IPS-20b (cell line): ENCODE measurements around the gene NEK10.
"Not testable (repeated sequence)": the region's sequence is repeated elsewhere in the genome, so short reads cannot be mapped to it uniquely, and the experiment has no call there.

Experiments
- H3K27ac ChIP-seq: one replicate; pipeline ENCODE4 v1.5.1; 2013; ENCODE audit warnings: low read length
- H3K27me3 ChIP-seq: 2 replicates; pipeline ENCODE4 v1.6.1; 2013; ENCODE audit warnings: mild to moderate bottlenecking, low read length, inconsistent platforms; ENCODE audit not compliant: insufficient read depth
- H3K36me3 ChIP-seq: 2 replicates; pipeline ENCODE4 v1.6.1; 2013; ENCODE audit warnings: low read depth, mild to moderate bottlenecking, inconsistent platforms, low read length, moderate library complexity; ENCODE audit not compliant: insufficient read depth
- H3K4me1 ChIP-seq: 2 replicates; pipeline ENCODE4 v1.6.1; 2013; ENCODE audit warnings: mild to moderate bottlenecking, control low read depth, inconsistent platforms, low read length, moderate library complexity; ENCODE audit not compliant: insufficient read depth
- H3K4me3 ChIP-seq: 2 replicates; pipeline ENCODE4 v1.5.1; 2013; ENCODE audit warnings: mild to moderate bottlenecking, low read length, inconsistent platforms
- H3K9ac ChIP-seq: 2 replicates; pipeline ENCODE4 v1.6.1; 2013; ENCODE audit warnings: low read depth, mild to moderate bottlenecking, inconsistent platforms, low read length, moderate library complexity
- H3K9me3 ChIP-seq: 2 replicates; pipeline ENCODE4 v1.6.1; 2013; ENCODE audit warnings: mild to moderate bottlenecking, low read depth, low read length, inconsistent platforms; ENCODE audit not compliant: insufficient read depth

NEK10 gene

GRCh38 chr3:27293939-27294338, 75.2 kb downstream of the NEK10 start:
- no peaks in the 10 kb centered on the region for H3K27me3 ChIP-seq
- H3K4me1 ChIP-seq: no peaks in the 10 kb centered on the region; the same call in 1 of the 2 replicates
- H3K9me3 ChIP-seq: peaks cover 2% of the 10 kb centered on the region; the same call in 1 of the 2 replicates
- H3K27ac ChIP-seq: no peak overlapping the region
- H3K4me3 ChIP-seq: no peak overlapping the region
- H3K36me3 ChIP-seq: no peaks in the 10 kb centered on the region
- no peak overlapping the region for H3K9ac ChIP-seq

- H3K9me3 ChIP-seq: no peaks in the 10 kb centered on the region
- no peak overlapping the region for H3K27ac ChIP-seq
- no peaks in the 10 kb centered on the region for H3K27me3 ChIP-seq
- no peak overlapping the region for H3K9ac ChIP-seq
- H3K36me3 ChIP-seq: no peaks in the 10 kb centered on the region
- no peaks in the 10 kb centered on the region; the same call in 1 of the 2 replicates for H3K4me1 ChIP-seq
- H3K4me3 ChIP-seq: no peak overlapping the region
Measured at GRCh38 chr3:27290760-27291159, 78.4 kb downstream of the NEK10 start.

DNA sequence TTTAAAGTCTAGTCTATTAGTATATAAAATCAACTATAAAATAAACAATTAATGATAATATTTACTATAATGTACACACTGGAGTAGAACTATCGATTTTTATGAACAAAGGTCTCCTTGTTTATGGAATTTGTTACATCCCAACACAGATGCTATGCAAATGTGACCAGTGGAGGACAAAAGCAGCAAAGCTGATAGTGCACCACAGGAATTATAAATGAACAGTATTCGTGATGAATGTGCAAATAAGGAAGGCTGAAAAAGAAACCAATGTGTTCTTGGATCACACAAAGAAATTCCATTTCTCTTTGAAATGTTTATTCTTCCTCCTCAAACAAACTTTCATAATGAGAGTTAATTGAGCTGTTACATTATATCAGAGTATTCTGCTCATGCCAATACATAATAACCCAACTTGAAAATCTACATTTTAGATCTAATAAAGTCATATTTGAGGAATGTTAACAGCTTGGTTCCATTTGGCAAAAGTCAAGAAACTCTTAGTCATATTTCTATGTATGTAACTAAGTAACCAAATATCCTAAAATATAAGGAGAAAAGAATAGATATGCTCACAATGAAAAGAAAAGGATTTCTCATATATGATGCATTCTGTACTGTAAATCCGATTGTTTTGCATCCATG, 79.3 kb downstream of the NEK10 start:
- no peak overlapping the region for H3K4me3 ChIP-seq
- H3K27me3 ChIP-seq: no peaks in the 10 kb centered on the region
- H3K9me3 ChIP-seq: no peaks in the 10 kb centered on the region
- no peaks in the 10 kb centered on the region for H3K36me3 ChIP-seq
- H3K9ac ChIP-seq: no peak overlapping the region
- H3K27ac ChIP-seq: no peak overlapping the region
- H3K4me1 ChIP-seq: no peaks in the 10 kb centered on the region; the same call in 1 of the 2 replicates

DNA sequence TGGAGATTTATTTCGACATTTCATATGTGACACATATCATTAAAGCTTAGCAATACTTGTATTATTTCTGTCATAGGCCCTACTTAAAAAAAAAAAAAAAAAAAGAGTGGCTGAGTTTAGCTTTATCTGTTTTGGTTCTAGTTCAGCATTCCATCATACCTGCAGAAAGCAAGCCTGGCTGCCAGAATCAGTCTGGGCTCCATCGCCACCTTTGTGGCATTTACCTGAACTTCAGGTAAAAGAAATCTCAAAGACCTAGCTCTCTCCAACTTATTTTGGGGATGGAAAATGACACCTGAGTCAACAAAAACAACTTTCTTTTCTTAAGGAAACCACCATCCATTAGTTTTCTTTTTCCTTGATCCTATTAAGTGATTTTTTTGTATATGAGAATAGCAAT, 82.1 kb downstream of the NEK10 start:
- Histone ChIP-seq H3K9me3 (no peaks in the 10 kb centered on the region), H3K4me1 (no peaks in the 10 kb centered on the region), H3K9ac (no peak overlapping the region), H3K36me3 (no peaks in the 10 kb centered on the region), H3K4me3 (no peak overlapping the region), H3K27me3 (no peaks in the 10 kb centered on the region), H3K27ac (no peak overlapping the region)

DNA sequence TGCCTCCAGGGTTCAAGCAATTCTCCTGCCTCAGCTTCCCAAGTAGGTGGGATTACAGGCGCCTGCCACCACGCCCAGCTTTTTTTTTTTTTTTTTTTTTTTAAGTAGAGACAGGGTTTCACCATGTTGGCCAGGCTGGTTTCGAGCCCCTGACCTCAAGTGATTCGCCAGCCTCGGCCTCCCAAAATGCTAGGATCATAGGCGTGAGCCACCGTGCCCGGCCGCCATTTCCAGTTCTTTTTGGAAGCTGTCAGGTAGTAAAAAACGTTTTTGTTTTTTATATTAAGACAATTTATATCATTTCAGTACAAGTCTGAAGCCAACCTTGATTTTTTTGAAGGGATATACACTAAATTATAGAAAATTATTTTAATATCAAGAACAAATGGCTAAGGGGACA, 82.7 kb downstream of the NEK10 start:
- H3K36me3 ChIP-seq, H3K27me3 ChIP-seq, H3K9me3 ChIP-seq, H3K9ac ChIP-seq, H3K27ac ChIP-seq, H3K4me1 ChIP-seq, H3K4me3 ChIP-seq: not testable (repeated sequence)

GRCh38 chr3:27285668-27286067, 83.5 kb downstream of the NEK10 start:
- no peak overlapping the region for H3K27ac ChIP-seq
- 0 out of 2 replicates have a peak, but pooled peaks cover 4% of the 10 kb centered on the region for H3K9me3 ChIP-seq
- H3K9ac ChIP-seq: no peak overlapping the region
- no peaks in the 10 kb centered on the region for H3K4me1 ChIP-seq
- H3K36me3 ChIP-seq: no peaks in the 10 kb centered on the region
- no peak overlapping the region for H3K4me3 ChIP-seq
- no peaks in the 10 kb centered on the region for H3K27me3 ChIP-seq

DNA sequence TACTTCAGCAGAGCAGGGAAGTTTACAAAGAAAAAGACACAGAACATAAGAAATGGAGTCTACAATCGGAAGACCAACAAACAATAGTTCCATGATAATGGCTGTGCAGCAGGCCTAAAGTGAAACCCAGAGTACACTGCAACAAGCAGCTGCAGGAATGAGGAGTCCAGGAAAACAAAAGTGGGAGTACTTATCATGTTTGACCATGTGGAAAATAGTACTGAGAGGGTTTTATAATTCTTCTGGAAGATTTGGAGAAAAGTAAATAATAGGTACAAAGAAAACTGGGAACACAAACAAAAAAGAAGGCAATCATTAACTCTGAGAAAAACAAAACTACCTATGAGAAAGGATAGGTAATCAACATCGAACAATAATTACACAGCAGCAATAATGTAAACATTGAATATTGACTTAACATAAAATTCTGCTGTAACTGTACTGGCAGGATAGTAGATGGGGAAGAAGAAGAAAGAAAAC, 87.5 kb downstream of the NEK10 start:
- H3K9me3 ChIP-seq: 0 out of 2 replicates have a peak, but pooled peaks cover 4% of the 10 kb centered on the region
- no peaks in the 10 kb centered on the region for H3K4me1 ChIP-seq
- no peaks in the 10 kb centered on the region for H3K36me3 ChIP-seq
- H3K27me3 ChIP-seq: no peaks in the 10 kb centered on the region
- no peak overlapping the region for H3K27ac ChIP-seq
- no peak overlapping the region for H3K9ac ChIP-seq
- no peak overlapping the region for H3K4me3 ChIP-seq

DNA sequence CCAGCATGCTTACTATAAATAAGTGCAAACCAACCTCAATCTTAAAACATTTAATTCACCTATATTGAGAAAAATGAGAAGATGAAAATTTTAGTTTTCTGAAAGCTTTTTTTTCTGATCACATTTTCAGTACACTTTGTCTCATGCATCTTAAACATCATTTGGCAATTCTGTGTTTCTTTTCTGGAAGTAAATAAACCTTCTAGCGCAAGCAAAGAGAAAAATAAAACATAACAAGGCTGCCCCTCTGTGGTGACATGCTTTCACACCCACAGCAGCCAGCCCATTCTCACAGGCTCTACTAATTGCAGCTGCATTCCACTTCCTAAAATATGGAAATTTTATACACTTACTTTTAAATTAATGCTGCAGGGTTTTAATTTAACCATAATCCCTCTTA, 90.1 kb downstream of the NEK10 start:
- Histone ChIP-seq H3K9me3 (0 out of 2 replicates have a peak, but pooled peaks cover 4% of the 10 kb centered on the region), H3K27me3 (no peaks in the 10 kb centered on the region), H3K4me3 (no peak overlapping the region), H3K9ac (no peak overlapping the region), H3K36me3 (no peaks in the 10 kb centered on the region), H3K4me1 (no peaks in the 10 kb centered on the region), H3K27ac (no peak overlapping the region)

DNA sequence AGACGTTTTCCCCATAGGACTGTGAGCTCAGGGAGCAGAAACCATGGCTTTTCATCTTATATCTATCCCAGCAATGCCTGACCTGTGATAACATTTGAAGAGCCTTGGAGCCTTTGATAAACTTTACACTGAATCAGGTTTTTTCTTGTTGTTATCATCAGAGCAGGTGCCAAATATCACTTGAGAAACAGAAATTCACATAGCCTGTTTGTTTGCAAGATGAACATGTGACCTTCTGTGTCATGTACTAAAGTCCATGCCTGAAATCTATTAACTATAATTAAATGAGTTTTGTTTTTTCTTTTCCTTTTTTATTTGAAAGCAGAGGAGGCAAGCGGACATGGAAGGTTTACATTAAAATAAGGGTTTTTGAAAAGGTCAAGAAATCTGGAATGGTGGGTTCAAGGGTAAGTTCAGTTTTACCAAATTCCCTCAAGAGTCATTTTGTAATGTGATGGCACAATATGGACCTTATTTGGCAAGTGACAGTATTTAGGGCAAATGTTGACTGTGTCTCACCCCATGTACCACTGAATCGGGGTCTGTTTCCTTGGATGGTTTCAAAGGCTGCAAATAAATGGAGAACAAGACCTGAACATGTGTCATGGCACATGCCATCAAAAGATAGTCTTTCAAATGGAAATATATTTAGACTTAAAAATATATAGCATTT, 90.7 kb downstream of the NEK10 start:
- no peaks in the 10 kb centered on the region for H3K36me3 ChIP-seq
- 0 out of 2 replicates have a peak, but pooled peaks cover 4% of the 10 kb centered on the region for H3K9me3 ChIP-seq
- H3K4me1 ChIP-seq: no peaks in the 10 kb centered on the region
- no peaks in the 10 kb centered on the region for H3K27me3 ChIP-seq
- no peak overlapping the region for H3K9ac ChIP-seq
- H3K4me3 ChIP-seq: no peak overlapping the region
- H3K27ac ChIP-seq: no peak overlapping the region

DNA sequence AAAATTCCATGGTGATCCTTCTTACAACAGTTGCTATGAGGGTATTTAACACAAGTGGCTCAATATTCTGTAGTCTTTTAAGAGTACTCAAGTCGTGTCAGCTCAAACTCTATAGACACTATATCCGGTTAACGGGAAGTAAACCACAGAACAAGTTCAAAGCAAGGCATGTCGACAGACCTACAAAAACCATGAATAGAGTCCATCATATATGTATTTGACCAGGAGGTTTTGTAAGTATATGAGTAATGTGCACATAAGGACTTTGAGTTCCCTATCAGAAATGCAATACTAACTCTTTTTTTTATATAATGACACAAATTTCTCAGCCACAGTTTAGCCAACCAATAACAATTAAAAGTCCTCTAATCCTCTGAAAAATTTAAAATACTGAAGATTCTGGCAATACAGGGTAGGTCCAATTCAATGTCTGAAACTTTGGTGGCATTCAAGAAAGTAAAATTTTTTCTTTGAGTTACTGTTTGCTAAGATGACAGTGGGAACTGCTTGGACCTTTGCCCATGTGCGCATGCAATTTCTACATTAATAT, 93.7 kb downstream of the NEK10 start:
- no peaks in the 10 kb centered on the region for H3K36me3 ChIP-seq
- no peak overlapping the region for H3K4me3 ChIP-seq
- H3K4me1 ChIP-seq: no peaks in the 10 kb centered on the region
- H3K27me3 ChIP-seq: no peaks in the 10 kb centered on the region
- no peak overlapping the region for H3K9ac ChIP-seq
- H3K9me3 ChIP-seq: no peaks in the 10 kb centered on the region
- no peak overlapping the region for H3K27ac ChIP-seq

DNA sequence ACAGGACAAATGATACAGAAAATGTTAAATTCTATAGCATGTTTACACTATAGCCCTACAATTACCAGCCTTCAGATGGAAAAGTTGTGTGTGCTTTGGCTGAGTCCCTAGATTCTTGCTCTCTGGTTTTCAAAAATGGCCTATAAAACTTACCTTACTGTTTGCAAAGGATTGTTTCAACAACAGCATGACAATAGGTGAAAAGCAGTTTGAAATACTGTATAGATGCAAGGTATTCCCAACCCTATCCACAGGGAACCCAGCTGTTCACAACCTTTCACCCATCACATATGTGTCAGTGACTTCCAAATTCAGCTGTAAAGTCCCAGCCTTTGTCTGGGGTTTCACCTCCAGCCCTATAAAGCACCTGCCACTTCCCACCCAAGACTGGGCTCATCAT, 97.3 kb downstream of the NEK10 start:
- Histone ChIP-seq H3K9ac (no peak overlapping the region), H3K9me3 (peaks cover under 1% of the 10 kb centered on the region; the same call in 1 of the 2 replicates), H3K27me3 (no peaks in the 10 kb centered on the region), H3K4me3 (no peak overlapping the region), H3K27ac (no peak overlapping the region), H3K4me1 (no peaks in the 10 kb centered on the region), H3K36me3 (no peaks in the 10 kb centered on the region)

DNA sequence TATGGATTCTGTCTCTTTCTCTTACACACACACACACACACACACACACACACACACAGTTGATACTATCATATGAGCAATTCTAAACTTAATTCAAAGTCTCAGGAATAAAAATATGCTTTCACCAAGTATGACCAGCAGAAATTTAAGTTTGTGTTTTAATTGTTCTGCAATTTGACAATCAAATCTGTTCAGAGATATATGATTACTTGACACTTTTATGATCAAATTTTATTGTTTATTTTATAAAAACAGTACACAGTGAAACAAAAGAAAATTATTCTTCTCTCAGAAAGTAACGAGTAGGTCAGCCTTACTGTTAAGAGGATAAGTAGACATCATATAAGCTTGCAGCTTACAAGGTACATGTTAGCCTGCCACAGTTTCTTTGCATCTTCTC, 114.3 kb downstream of the NEK10 start:
- Histone ChIP-seq H3K4me1 (no peaks in the 10 kb centered on the region), H3K4me3 (no peak overlapping the region)

More for the DNA sequence above, 114.3 kb downstream of the NEK10 start:
- no peaks in the 10 kb centered on the region for H3K27me3 ChIP-seq
- H3K9ac ChIP-seq: no peak overlapping the region
- no peak overlapping the region for H3K27ac ChIP-seq
- no peaks in the 10 kb centered on the region for H3K9me3 ChIP-seq
- H3K36me3 ChIP-seq: no peaks in the 10 kb centered on the region
